H9 (cell line): ENCODE data around the gene TMEM255A. TPM values are rescaled to one million over a fixed set of nuclear protein-coding genes. Genes with fewer than 3 reads are reported as not detected.

Experiments used
- DNase-seq: peaks from one replicate; pipeline ENCODE4 v3.0.0-alpha.2; 2017
- H2AFZ ChIP-seq: one replicate; pipeline ENCODE4 v1.6.1; 2013; ENCODE audit warnings: mild to moderate bottlenecking, low read length, control low read depth, moderate library complexity
- H2AK5ac ChIP-seq: 2 replicates; pipeline ENCODE4 v1.6.1; 2013; ENCODE audit warnings: low read length, control low read depth, mixed read lengths; ENCODE audit not compliant: insufficient read length
- H2BK120ac ChIP-seq: one replicate; pipeline ENCODE4 v1.6.1; 2013; ENCODE audit warnings: low read depth, mild to moderate bottlenecking, low read length, control low read depth, inconsistent platforms; ENCODE audit not compliant: poor library complexity, severe bottlenecking
- H2BK12ac ChIP-seq: 2 replicates; pipeline ENCODE4 v1.6.1; 2013; ENCODE audit warnings: low read length, control low read depth, mixed read lengths, low read depth; ENCODE audit not compliant: insufficient read length
- H2BK15ac ChIP-seq: 2 replicates; pipeline ENCODE4 v1.6.1; 2013; ENCODE audit warnings: low read depth, low read length, control low read depth
- H2BK20ac ChIP-seq: one replicate; pipeline ENCODE4 v1.6.1; 2013; ENCODE audit warnings: low read depth, mild to moderate bottlenecking, low read length, control low read depth, inconsistent platforms; ENCODE audit not compliant: poor library complexity, severe bottlenecking
- H2BK5ac ChIP-seq: 2 replicates; pipeline ENCODE4 v1.6.1; 2013; ENCODE audit warnings: low read length, control low read depth, mixed read lengths; ENCODE audit not compliant: insufficient read length
- H3K14ac ChIP-seq: 2 replicates; pipeline ENCODE4 v1.6.1; 2013; ENCODE audit warnings: low read length, control low read depth; ENCODE audit not compliant: insufficient read depth
- H3K18ac ChIP-seq: 2 replicates; pipeline ENCODE4 v1.6.1; 2013; ENCODE audit warnings: low read depth, mild to moderate bottlenecking, mixed read lengths, low read length, control low read depth; ENCODE audit not compliant: insufficient read length
- H3K23ac ChIP-seq: 2 replicates; pipeline ENCODE4 v1.6.1; 2013; ENCODE audit warnings: low read length, control low read depth, mixed read lengths, low read depth; ENCODE audit not compliant: insufficient read length
- H3K23me2 ChIP-seq: 2 replicates; pipeline ENCODE4 v1.6.1; 2013; ENCODE audit warnings: low read depth, mild to moderate bottlenecking, mixed read lengths, low read length, control low read depth; ENCODE audit not compliant: insufficient read length, poor library complexity, severe bottlenecking
- H3K27ac ChIP-seq: 2 replicates; pipeline ENCODE4 v1.5.1; 2013; ENCODE audit warnings: low read length, control low read depth, mixed read lengths, low read depth; ENCODE audit not compliant: insufficient read length
- H3K27me3 ChIP-seq: 2 replicates; pipeline ENCODE4 v1.6.1; 2013; ENCODE audit warnings: low read length, control low read depth, inconsistent platforms; ENCODE audit not compliant: insufficient read depth
- H3K4ac ChIP-seq: 2 replicates; pipeline ENCODE4 v1.6.1; 2013; ENCODE audit warnings: low read depth, mild to moderate bottlenecking, control low read depth, inconsistent platforms, low read length, moderate library complexity
- H3K4me1 ChIP-seq: 2 replicates; pipeline ENCODE4 v1.6.1; 2013; ENCODE audit warnings: low read length, control low read depth, inconsistent platforms; ENCODE audit not compliant: insufficient read depth
- H3K4me2 ChIP-seq: 2 replicates; pipeline ENCODE4 v1.6.1; 2013; ENCODE audit warnings: low read length, control low read depth, mixed read lengths; ENCODE audit not compliant: insufficient read length, insufficient read depth
- H3K56ac ChIP-seq: 2 replicates; pipeline ENCODE4 v1.6.1; 2013; ENCODE audit warnings: low read depth, mild to moderate bottlenecking, mixed read lengths, low read length, control low read depth; ENCODE audit not compliant: insufficient read length
- H3K79me1 ChIP-seq: 2 replicates; pipeline ENCODE4 v1.6.1; 2013; ENCODE audit warnings: low read depth, mild to moderate bottlenecking, moderate library complexity, low read length, control low read depth, inconsistent platforms; ENCODE audit not compliant: insufficient read depth, poor library complexity, severe bottlenecking
- H3K79me2 ChIP-seq: 2 replicates; pipeline ENCODE4 v1.6.1; 2013; ENCODE audit warnings: low read length, control low read depth, inconsistent platforms; ENCODE audit not compliant: insufficient read depth
- H3K9ac ChIP-seq: 2 replicates; pipeline ENCODE4 v1.6.1; 2013; ENCODE audit warnings: low read length, control low read depth, mixed read lengths; ENCODE audit not compliant: insufficient read length; ENCODE audit errors: extremely low read depth
- H3K9me3 ChIP-seq: one replicate; pipeline ENCODE4 v1.6.1; 2013; ENCODE audit warnings: low read depth, low read length, inconsistent platforms; ENCODE audit not compliant: control insufficient read depth
- H3T11ph ChIP-seq: one replicate; pipeline ENCODE4 v1.6.1; 2013; ENCODE audit warnings: mild to moderate bottlenecking, low read length, control low read depth, inconsistent platforms
- H4K20me1 ChIP-seq: one replicate; pipeline ENCODE4 v1.6.1; 2013; ENCODE audit not compliant: control insufficient read depth, insufficient read length, insufficient read depth
- H4K5ac ChIP-seq: 2 replicates; pipeline ENCODE4 v1.6.1; 2013; ENCODE audit warnings: low read depth, mild to moderate bottlenecking, mixed read lengths, low read length, control low read depth; ENCODE audit not compliant: insufficient read length
- H4K8ac ChIP-seq: replicated peaks from 2 replicates; pipeline ENCODE4 v1.6.1; 2013; ENCODE audit warnings: low read length, control low read depth, mixed read lengths, low read depth; ENCODE audit not compliant: insufficient read length
- H4K91ac ChIP-seq: 2 replicates; pipeline ENCODE4 v1.6.1; 2013; ENCODE audit warnings: low read depth, mild to moderate bottlenecking, moderate library complexity, mixed read lengths, low read length, control low read depth; ENCODE audit not compliant: insufficient read length
- H3K27ac Mint-ChIP-seq, 3 experiments: 2 replicates in 2 of 3; 3 replicates in 1 of 3; pipeline ENCODE4 v1.8.0; 2020 to 2021; ENCODE audit warnings: mixed read lengths in 3 of 3, mild to moderate bottlenecking in 1 of 3, moderate library complexity in 1 of 3
- H3K27me3 Mint-ChIP-seq: 2 replicates; pipeline ENCODE4 v1.8.0; 2021; ENCODE audit warnings: low read depth, mild to moderate bottlenecking, moderate library complexity, mixed read lengths
- H3K36me3 Mint-ChIP-seq, 3 experiments: 2 replicates in 2 of 3; 3 replicates in 1 of 3; pipeline ENCODE4 v1.8.0; 2020 to 2021; ENCODE audit warnings: low read depth in 3 of 3, mixed read lengths in 3 of 3; ENCODE audit not compliant: insufficient read depth in 1 of 3
- H3K4me1 Mint-ChIP-seq, 2 experiments: 2 replicates each; pipeline ENCODE4 v1.8.0; 2020; ENCODE audit warnings: mixed read lengths in 2 of 2
- H3K4me3 Mint-ChIP-seq, 2 experiments: 2 replicates in 1 of 2; 3 replicates in 1 of 2; pipeline ENCODE4 v1.8.0; 2020 to 2021; ENCODE audit warnings: mild to moderate bottlenecking in 2 of 2, mixed read lengths in 2 of 2, moderate library complexity in 1 of 2
- H3K9me3 Mint-ChIP-seq, 2 experiments: 2 replicates in 1 of 2; 3 replicates in 1 of 2; pipeline ENCODE4 v1.8.0; 2020; ENCODE audit warnings: mild to moderate bottlenecking in 2 of 2, mixed read lengths in 2 of 2, moderate library complexity in 1 of 2
- CTCF ChIP-seq: fragments of 200-600 bp; sonication (generic); conservative IDR thresholded peaks from 3 replicates; pipeline ENCODE4 v1.8.0; 2021; ENCODE audit warnings: antibody characterized with exemption, mild to moderate bottlenecking
- WGBS: extraction: QIAGEN DNeasy Blood & Tissue Kit; methylation state at CpG from one replicate; pipeline ENCODE4 v1.1.7; 2013; ENCODE audit warnings: missing lambda C conversion rate, low lambda C conversion rate, mixed read lengths; ENCODE audit not compliant: insufficient read length; ENCODE audit errors: extremely low coverage; 5-methylcytosine and 5-hydroxymethylcytosine counted together
- total RNA-seq: library from RNA; stranded (reverse); gene quantifications from 2 replicates; pipeline ENCODE4 v1.2.1, GENCODE V29; 2021

Gene TMEM255A
- total RNA-seq, 1 experiment from 2014 or later, result 0.77 TPM

- Histone ChIP-seq H2BK5ac (no peak overlapping the region), H3K14ac (no peak overlapping the region), H2BK12ac (no peak overlapping the region), H2BK120ac (no peak overlapping the region), H3K4me1 (no peaks in the 10 kb centered on the region), H3K4ac (no peak overlapping the region), H3K56ac (no peak overlapping the region), H2BK20ac (no peak overlapping the region), H3K18ac (no peak overlapping the region), H2BK15ac (no peak overlapping the region), H3K79me2 (no peaks in the 10 kb centered on the region), H3K23ac (no peak overlapping the region), H4K5ac (no peak overlapping the region), H4K8ac (no peak overlapping the region), H4K91ac (no peak overlapping the region), H3K27ac (no peak overlapping the region), H3K4me2 (no peak overlapping the region), H3K79me1 (no peaks in the 10 kb centered on the region), H3K9me3 (peaks cover 38% of the 10 kb centered on the region), H2AFZ (no peak overlapping the region), H3K23me2 (no peaks in the 10 kb centered on the region), H4K20me1 (no peaks in the 10 kb centered on the region), H3K27me3 (no peaks in the 10 kb centered on the region), H2AK5ac (no peak overlapping the region), H3T11ph (no peak overlapping the region), H3K9ac (no peak overlapping the region)
- H3K36me3 Mint-ChIP-seq, result no peaks in the 10 kb centered on the region; a peak in 2 of 7 replicates
- no peak for DNase-seq
- no peak for TF ChIP-seq CTCF
- no peak overlapping the region for H3K4me3 Mint-ChIP-seq
- H3K9me3 Mint-ChIP-seq, result peaks cover 58 to 71% of the 10 kb centered on the region in 2 experiments
- no peaks in the 10 kb centered on the region; the same call in 1 of the 2 replicates for H3K27me3 Mint-ChIP-seq
- H3K4me1 Mint-ChIP-seq, result peaks cover 0 to 2% of the 10 kb centered on the region in 2 experiments; a peak in 1 of 4 replicates
- no CpG with 5 or more reads among the region's 2 CpGs for WGBS
- no peak overlapping the region for H3K27ac Mint-ChIP-seq
Measured at GRCh38 chrX:120293015-120293414, 18.2 kb downstream of the TMEM255A start.
